HCT116 (cell line): ENCODE results near the gene MUC16. TPM values are rescaled to one million over a fixed set of nuclear protein-coding genes. Genes with fewer than 3 reads are reported as not detected.

Experiments used
- ATAC-seq: fragments of 200-7000 bp; cut with Tn5 transposase; 2 replicates; pipeline ENCODE4 v1.9.1; 2020; ENCODE audit warnings: mild to moderate bottlenecking, moderate library complexity
- BruUV-seq: library from RNA; stranded (reverse); fragments of 400-500 nt; replicated peaks from 2 replicates; lab custom pipeline; 2021; lab: Mats Ljungman, UMichigan
- CTCF ChIA-PET: fragments of 300-600 bp; sonication (Branson Sonifier 250); formaldehyde crosslinking; loops from one replicate; lab custom pipeline; 2021; ENCODE audit warnings: antibody characterized with exemption; lab: Charles Lee
- POLR2A ChIA-PET: fragments of 300-600, 350-600 bp; sonication (Branson Sonifier 250); formaldehyde crosslinking; loops from one replicate; lab custom pipeline; 2021; ENCODE audit warnings: antibody characterized with exemption; lab: Charles Lee
- RAD21 ChIA-PET, 2 experiments: fragments of 300-600 bp; sonication (Branson Sonifier 250); formaldehyde crosslinking; loops; one replicate each; lab custom pipeline; 2023; ENCODE audit warnings: low total read pairs in 2 of 2; ENCODE audit not compliant: uncharacterized antibody in 2 of 2, unreplicated experiment in 2 of 2, low non-redundant PET in 1 of 2; lab: Charles Lee
- DNase-seq: peaks from one replicate; pipeline ENCODE4 v3.0.0-alpha.2; 2010; ENCODE audit warnings: low read depth, low spot score
- H2AFZ ChIP-seq: fragments of 200-600 bp; shearing (Covaris generic), sonication (generic); 2 replicates; pipeline ENCODE4 v1.6.1; 2017; ENCODE audit warnings: low read depth, mixed run types, mixed read lengths, antibody characterized with exemption, low read length; ENCODE audit not compliant: poor library complexity, severe bottlenecking
- H3K27ac ChIP-seq: 2 replicates; pipeline ENCODE4 v1.5.1; 2012; ENCODE audit warnings: low read depth, low read length
- H3K27me3 ChIP-seq: fragments of 200-600 bp; sonication (generic); 2 replicates; pipeline ENCODE4 v1.6.1; 2016; ENCODE audit warnings: mixed run types, low read length, mixed read lengths; ENCODE audit not compliant: insufficient read depth
- H3K36me3 ChIP-seq, 2 experiments: fragments of 200-500 bp in 1 of 2; fragments of 200-600 bp in 1 of 2; sonication (Bioruptor generic) in 1 of 2; sonication (generic) in 1 of 2; 2 replicates each; pipeline versions ENCODE4 v1.5.1 to v1.6.1; 2014 to 2016; ENCODE audit warnings: low read length in 2 of 2, inconsistent platforms in 1 of 2, mixed read lengths in 1 of 2, mixed run types in 1 of 2; ENCODE audit not compliant: insufficient read depth in 2 of 2, control insufficient read depth in 1 of 2
- H3K4me1 ChIP-seq, 2 experiments: fragments of 200-600 bp in 1 of 2; sonication (generic) in 1 of 2; 2 replicates each; pipeline versions ENCODE4 v1.5.1 to v1.6.1; 2012 to 2017; ENCODE audit warnings: low read length in 2 of 2, inconsistent platforms in 1 of 2, mild to moderate bottlenecking in 1 of 2, mixed read lengths in 1 of 2, mixed run types in 1 of 2, moderate library complexity in 1 of 2; ENCODE audit not compliant: insufficient read depth in 2 of 2, control insufficient read depth in 1 of 2
- H3K4me2 ChIP-seq: fragments of 200-600 bp; sonication (generic); 2 replicates; pipeline ENCODE4 v1.6.1; 2017; ENCODE audit warnings: mixed run types, low read length, mixed read lengths
- H3K4me3 ChIP-seq, 2 experiments: fragments of 200-600 bp in 1 of 2; sonication (generic) in 1 of 2; replicated peaks in 1 of 2; 2 replicates each; pipeline ENCODE4 v1.5.1; 2011 to 2016; ENCODE audit warnings: low read length in 2 of 2, control low read depth in 1 of 2, low read depth in 1 of 2, mild to moderate bottlenecking in 1 of 2, mixed read lengths in 1 of 2, mixed run types in 1 of 2
- H3K79me2 ChIP-seq: fragments of 200-600 bp; sonication (generic); 2 replicates; pipeline ENCODE4 v1.6.1; 2017; ENCODE audit warnings: mild to moderate bottlenecking, mixed run types, low read length, moderate library complexity, mixed read lengths; ENCODE audit not compliant: insufficient read depth
- H3K9ac ChIP-seq: fragments of 200-600 bp; sonication (generic); 2 replicates; pipeline ENCODE4 v1.6.1; 2016; ENCODE audit warnings: low read length, mixed read lengths
- H3K9me2 ChIP-seq: fragments of 200-600 bp; sonication (generic), shearing (Covaris generic); 2 replicates; pipeline ENCODE4 v1.6.1; 2017; ENCODE audit warnings: mixed run types, mild to moderate bottlenecking, moderate library complexity; ENCODE audit not compliant: insufficient read depth
- H3K9me3 ChIP-seq, 2 experiments: fragments of 200-500 bp in 1 of 2; fragments of 200-600 bp in 1 of 2; sonication (Bioruptor generic) in 1 of 2; sonication (generic) in 1 of 2; 2 replicates each; pipeline ENCODE4 v1.6.1; 2014 to 2017; ENCODE audit warnings: low read length in 2 of 2, mixed read lengths in 2 of 2, inconsistent platforms in 1 of 2, low read depth in 1 of 2, mild to moderate bottlenecking in 1 of 2, mixed run types in 1 of 2, moderate library complexity in 1 of 2; ENCODE audit not compliant: control insufficient read depth in 1 of 2, insufficient read depth in 1 of 2
- H4K20me1 ChIP-seq: fragments of 200-600 bp; sonication (generic), shearing (Covaris generic); 2 replicates; pipeline ENCODE4 v1.6.1; 2017; ENCODE audit warnings: mixed run types, mild to moderate bottlenecking, moderate library complexity; ENCODE audit not compliant: insufficient read depth
- CBX3 ChIP-seq: IDR thresholded peaks from 2 replicates; pipeline ENCODE4 v1.6.1; 2012; ENCODE audit warnings: low read depth
- EZH2phosphoT487 ChIP-seq: fragments of 200-600 bp; IDR thresholded peaks from 2 replicates; pipeline ENCODE4 v1.6.1; 2018; ENCODE audit warnings: antibody characterized with exemption, borderline replicate concordance
- JUND ChIP-seq: IDR thresholded peaks from 2 replicates; pipeline ENCODE4 v1.6.1; 2012
- MAX ChIP-seq: IDR thresholded peaks from 2 replicates; pipeline ENCODE4 v1.6.1; 2012
- POLR2AphosphoS5 ChIP-seq: IDR thresholded peaks from 2 replicates; pipeline ENCODE4 v1.6.1; 2011; ENCODE audit warnings: mild to moderate bottlenecking, low read depth, low read length, moderate library complexity
- SIN3A ChIP-seq: IDR thresholded peaks from 2 replicates; pipeline ENCODE4 v1.6.1; 2012; ENCODE audit warnings: low read depth
- SP1 ChIP-seq: IDR thresholded peaks from 2 replicates; pipeline ENCODE4 v1.6.1; 2012; ENCODE audit warnings: low read depth
- SRF ChIP-seq: IDR thresholded peaks from 2 replicates; pipeline ENCODE4 v1.6.1; 2012; ENCODE audit warnings: low read depth
- intact Hi-C: fragments of 100-400 bp; cut with micrococcal nuclease; formaldehyde crosslinking; loops from 2 replicates; pipeline ENCODE4 v1.10.0; 2022
- total RNA-seq: library from RNA; stranded (reverse); gene quantifications from one replicate; pipeline ENCODE4 v1.2.1, GENCODE V29; 2021; ENCODE audit not compliant: unreplicated experiment
- TF ChIP-seq, protein P1 (sequence below): IDR thresholded peaks from 2 replicates; pipeline ENCODE4 v1.6.1; 2012; ENCODE audit warnings: low read depth

MUC16 gene
- total RNA-seq, 1 experiment from 2014 or later = 0.12 TPM

- Histone ChIP-seq H2AFZ (no peak overlapping the region), H3K36me3 (no peaks in the 10 kb centered on the region), H3K4me2 (no peak overlapping the region), H3K79me2 (no peaks in the 10 kb centered on the region), H3K4me3 (no peak overlapping the region), H3K9me3 (no peaks in the 10 kb centered on the region), H3K9me2 (no peaks in the 10 kb centered on the region), H3K27ac (no peak overlapping the region), H3K27me3 (no peaks in the 10 kb centered on the region), H4K20me1 (no peaks in the 10 kb centered on the region), H3K4me1 (peaks cover 12 to 35% of the 10 kb centered on the region in 2 experiments), H3K9ac (no peak overlapping the region)
- ATAC-seq (no peak), DNase-seq (no peak)
- BruUV-seq = no TSS peak
- ChIA-PET POLR2A (no interaction called here), CTCF (no interaction called here), RAD21 (no interaction called here)
- TF ChIP-seq CBX3 (no peak), JUND (no peak), SP1 (no peak), SIN3A (no peak), MAX (no peak), POLR2AphosphoS5 (no peak), EZH2phosphoT487 (no peak), SRF (no peak)
- TF ChIP-seq, protein P1, sequence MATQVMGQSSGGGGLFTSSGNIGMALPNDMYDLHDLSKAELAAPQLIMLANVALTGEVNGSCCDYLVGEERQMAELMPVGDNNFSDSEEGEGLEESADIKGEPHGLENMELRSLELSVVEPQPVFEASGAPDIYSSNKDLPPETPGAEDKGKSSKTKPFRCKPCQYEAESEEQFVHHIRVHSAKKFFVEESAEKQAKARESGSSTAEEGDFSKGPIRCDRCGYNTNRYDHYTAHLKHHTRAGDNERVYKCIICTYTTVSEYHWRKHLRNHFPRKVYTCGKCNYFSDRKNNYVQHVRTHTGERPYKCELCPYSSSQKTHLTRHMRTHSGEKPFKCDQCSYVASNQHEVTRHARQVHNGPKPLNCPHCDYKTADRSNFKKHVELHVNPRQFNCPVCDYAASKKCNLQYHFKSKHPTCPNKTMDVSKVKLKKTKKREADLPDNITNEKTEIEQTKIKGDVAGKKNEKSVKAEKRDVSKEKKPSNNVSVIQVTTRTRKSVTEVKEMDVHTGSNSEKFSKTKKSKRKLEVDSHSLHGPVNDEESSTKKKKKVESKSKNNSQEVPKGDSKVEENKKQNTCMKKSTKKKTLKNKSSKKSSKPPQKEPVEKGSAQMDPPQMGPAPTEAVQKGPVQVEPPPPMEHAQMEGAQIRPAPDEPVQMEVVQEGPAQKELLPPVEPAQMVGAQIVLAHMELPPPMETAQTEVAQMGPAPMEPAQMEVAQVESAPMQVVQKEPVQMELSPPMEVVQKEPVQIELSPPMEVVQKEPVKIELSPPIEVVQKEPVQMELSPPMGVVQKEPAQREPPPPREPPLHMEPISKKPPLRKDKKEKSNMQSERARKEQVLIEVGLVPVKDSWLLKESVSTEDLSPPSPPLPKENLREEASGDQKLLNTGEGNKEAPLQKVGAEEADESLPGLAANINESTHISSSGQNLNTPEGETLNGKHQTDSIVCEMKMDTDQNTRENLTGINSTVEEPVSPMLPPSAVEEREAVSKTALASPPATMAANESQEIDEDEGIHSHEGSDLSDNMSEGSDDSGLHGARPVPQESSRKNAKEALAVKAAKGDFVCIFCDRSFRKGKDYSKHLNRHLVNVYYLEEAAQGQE = no peak
- intact Hi-C loops = loop anchor here (10.0 kb wide), 1 partner anchor 179 kb away; the partner anchor contains the start of genes MBD3L1 and ZNF558
Measured at GRCh38 chr19:9013988-9014387, 3.8 kb upstream of the MUC16 start.
